NCI-H748 (cell line): ENCODE measurements around the gene CCR5.

Experiments used
- DNase-seq: peaks from one replicate; lab custom pipeline; 2025; ENCODE audit not compliant: unreplicated experiment; lab: John Stamatoyannopoulos, UW

Gene CCR5

GRCh38 chr3:46406788-46407611 lies 36.3 kb downstream of the CCR5 start, which contains the start of the genes CCR5AS and CCRL2:
Gene CCR5AS (minus strand): TSS chr3:46407066.
Gene CCRL2 (plus strand): TSS chr3:46407259. CDS start chr3:46408080, 821 bp downstream.
- DNase-seq = no peak

- no peak for DNase-seq
Measured at GRCh38 chr3:46407970-46408369, 37.2 kb downstream of the CCR5 start.

GRCh38 chr3:46408853-46409252 lies 38.1 kb downstream of the CCR5 start:
- no peak for DNase-seq

GRCh38 chr3:46409739-46410489 lies 39.2 kb downstream of the CCR5 start:
- DNase-seq = no peak

GRCh38 chr3:46410669-46411068 lies 39.9 kb downstream of the CCR5 start:
- no peak for DNase-seq

GRCh38 chr3:46411271-46411670 lies 40.5 kb downstream of the CCR5 start:
- DNase-seq = no peak

GRCh38 chr3:46412786-46413298 lies 42.1 kb downstream of the CCR5 start:
- no peak for DNase-seq

- DNase-seq = no peak
Measured at GRCh38 chr3:46413951-46414350, 43.2 kb downstream of the CCR5 start.

GRCh38 chr3:46414739-46415138 lies 44.0 kb downstream of the CCR5 start:
- DNase-seq = peak; percentile 28

- DNase-seq = peak; percentile 94
Measured at GRCh38 chr3:46416125-46416810, 45.5 kb downstream of the CCR5 start.

GRCh38 chr3:46416811-46417510 lies 46.2 kb downstream of the CCR5 start:
- peak; percentile 88 for DNase-seq

- no peak for DNase-seq
Measured at GRCh38 chr3:46417841-46418611, 47.3 kb downstream of the CCR5 start.

- no peak for DNase-seq
Measured at GRCh38 chr3:46419816-46420215, 49.1 kb downstream of the CCR5 start.

GRCh38 chr3:46420931-46421330 lies 50.2 kb downstream of the CCR5 start:
- DNase-seq = no peak

- peak; percentile 52 for DNase-seq
Measured at GRCh38 chr3:46422617-46423016, 51.9 kb downstream of the CCR5 start.

- peak; percentile 35 for DNase-seq
Measured at GRCh38 chr3:46423588-46423987, 52.8 kb downstream of the CCR5 start.
